ENCODE measurements around the gene FMN2. TPM values are rescaled to one million over a fixed set of nuclear protein-coding genes. Genes with fewer than 3 reads are reported as not detected.

Gene FMN2
- total RNA-seq, 4 donors from 2014 or later, result 3.6 to 35.5 (median 5.6) TPM

DNA sequence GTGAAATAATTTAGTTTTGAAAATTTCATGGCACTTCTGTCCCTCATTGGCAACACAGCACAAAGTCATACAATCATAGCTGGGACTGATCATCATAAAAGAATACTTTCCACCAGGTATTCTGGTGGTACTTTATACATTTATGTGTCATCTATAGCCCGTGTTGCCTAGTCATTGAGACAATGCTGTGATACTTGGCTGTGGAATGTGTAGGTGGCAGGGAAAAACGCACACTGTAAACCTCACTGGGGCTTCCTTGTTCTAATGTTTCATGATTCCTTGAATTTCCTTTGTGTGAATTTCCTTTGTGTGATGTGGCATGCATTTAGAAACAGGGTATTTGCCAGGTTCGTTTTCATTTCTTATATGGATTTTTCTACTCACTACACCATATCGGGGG is 118.3 kb downstream of the FMN2 start:
- H3K36me3 ChIP-seq, result no peaks in the 10 kb centered on the region
- H3K9me3 ChIP-seq, result no peaks in the 10 kb centered on the region
- in situ Hi-C loops (cut with MboI; ENCODE audit: low pct_ligation_motif_present in 1 of 4, low pct_unique_long_range_greater_than_20kb in 1 of 4, low sequenced_read_pairs in 3 of 4) (no loop called here), intact Hi-C loops (cut with DNase I; ENCODE audit: low total_unique reads) (no loop called here)
- TF ChIP-seq EP300 (IDR thresholded peaks at IDR 0.05; ENCODE audit: low read depth), result no peak
- no peak for TF ChIP-seq POLR2AphosphoS5 (IDR thresholded peaks at IDR 0.05)
- TF ChIP-seq, protein P1, sequence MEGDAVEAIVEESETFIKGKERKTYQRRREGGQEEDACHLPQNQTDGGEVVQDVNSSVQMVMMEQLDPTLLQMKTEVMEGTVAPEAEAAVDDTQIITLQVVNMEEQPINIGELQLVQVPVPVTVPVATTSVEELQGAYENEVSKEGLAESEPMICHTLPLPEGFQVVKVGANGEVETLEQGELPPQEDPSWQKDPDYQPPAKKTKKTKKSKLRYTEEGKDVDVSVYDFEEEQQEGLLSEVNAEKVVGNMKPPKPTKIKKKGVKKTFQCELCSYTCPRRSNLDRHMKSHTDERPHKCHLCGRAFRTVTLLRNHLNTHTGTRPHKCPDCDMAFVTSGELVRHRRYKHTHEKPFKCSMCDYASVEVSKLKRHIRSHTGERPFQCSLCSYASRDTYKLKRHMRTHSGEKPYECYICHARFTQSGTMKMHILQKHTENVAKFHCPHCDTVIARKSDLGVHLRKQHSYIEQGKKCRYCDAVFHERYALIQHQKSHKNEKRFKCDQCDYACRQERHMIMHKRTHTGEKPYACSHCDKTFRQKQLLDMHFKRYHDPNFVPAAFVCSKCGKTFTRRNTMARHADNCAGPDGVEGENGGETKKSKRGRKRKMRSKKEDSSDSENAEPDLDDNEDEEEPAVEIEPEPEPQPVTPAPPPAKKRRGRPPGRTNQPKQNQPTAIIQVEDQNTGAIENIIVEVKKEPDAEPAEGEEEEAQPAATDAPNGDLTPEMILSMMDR (IDR thresholded peaks at IDR 0.05), result no peak
- TF ChIP-seq POLR2A (IDR thresholded peaks at IDR 0.05), result no peak
- H3K4me1 ChIP-seq, result no peaks in the 10 kb centered on the region
- WGBS, 2 donors (ENCODE audit: low coverage in 1 of 2), result 82 to 87% methylated on average over 3 to 4 of the region's 4 CpGs
- H3K27me3 ChIP-seq, result no peaks in the 10 kb centered on the region
- no peak for DNase-seq
- H3K27ac ChIP-seq, result no peak overlapping the region
- H3K4me3 ChIP-seq, result no peak overlapping the region

DNA sequence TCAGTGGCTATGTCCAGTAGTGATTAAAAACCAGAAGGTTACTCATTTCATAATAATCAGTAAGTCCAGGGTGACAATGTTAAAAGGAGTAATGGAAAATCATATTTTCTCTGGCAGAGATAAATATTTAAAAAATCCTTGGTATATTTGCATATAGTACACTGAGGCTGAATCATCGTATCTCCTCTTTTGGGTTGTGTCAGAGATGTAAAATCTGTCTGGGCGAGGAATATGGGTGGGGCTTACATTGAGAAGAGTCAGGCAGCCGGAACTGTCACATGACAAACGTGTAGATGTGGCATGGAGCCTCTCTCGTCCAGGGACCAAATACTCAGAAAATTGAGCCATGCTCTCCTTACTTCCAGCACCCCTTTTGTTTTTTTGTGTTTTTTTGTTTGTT is 120.9 kb downstream of the FMN2 start:
- in situ Hi-C loops (cut with MboI; ENCODE audit: low pct_ligation_motif_present in 1 of 4, low pct_unique_long_range_greater_than_20kb in 1 of 4, low sequenced_read_pairs in 3 of 4), result no loop called here
- 66 to 81% methylated on average over 5 of the region's 5 CpGs for WGBS, 2 donors (ENCODE audit: low coverage in 1 of 2)
- H3K9me3 ChIP-seq, result no peaks in the 10 kb centered on the region
- H3K27ac ChIP-seq, result no peak overlapping the region
- intact Hi-C loops (cut with DNase I; ENCODE audit: low total_unique reads), result no loop called here
- no peak for DNase-seq
- H3K36me3 ChIP-seq, result no peaks in the 10 kb centered on the region
- TF ChIP-seq POLR2AphosphoS5 (IDR thresholded peaks at IDR 0.05) (no peak), POLR2A (IDR thresholded peaks at IDR 0.05) (no peak)
- TF ChIP-seq, protein P1 (IDR thresholded peaks at IDR 0.05), result no peak
- H3K27me3 ChIP-seq, result no peaks in the 10 kb centered on the region
- H3K4me3 ChIP-seq, result no peak overlapping the region
- H3K4me1 ChIP-seq, result no peaks in the 10 kb centered on the region

DNA sequence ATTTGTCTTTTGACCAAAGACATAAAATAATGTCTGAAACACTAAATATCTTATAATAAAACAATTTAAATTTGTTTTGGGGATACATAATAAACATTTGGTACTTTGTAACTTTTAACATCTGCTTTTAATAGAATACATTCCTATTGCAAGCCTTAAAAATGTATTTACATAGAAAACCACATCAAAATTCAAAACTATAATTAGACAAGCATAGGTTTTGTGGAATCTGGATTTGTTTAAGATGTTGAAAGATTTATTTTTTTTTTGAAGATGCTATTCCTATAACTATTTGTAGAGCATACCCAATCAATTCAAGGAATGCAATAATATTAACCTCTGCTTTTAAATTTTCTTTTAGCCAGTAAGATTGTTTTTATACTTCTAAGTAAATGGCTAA is 125.7 kb downstream of the FMN2 start:
- DNase-seq, result no peak
- TF ChIP-seq POLR2A (IDR thresholded peaks at IDR 0.05) (no peak), EP300 (IDR thresholded peaks at IDR 0.05; ENCODE audit: low read depth) (no peak), POLR2AphosphoS5 (IDR thresholded peaks at IDR 0.05) (no peak)
- TF ChIP-seq, protein P1 (IDR thresholded peaks at IDR 0.05), result no peak
- no peak overlapping the region for H3K27ac ChIP-seq
- H3K27me3 ChIP-seq, result no peaks in the 10 kb centered on the region
- H3K4me1 ChIP-seq, result no peaks in the 10 kb centered on the region
- no peaks in the 10 kb centered on the region for H3K36me3 ChIP-seq
- no peak overlapping the region for H3K4me3 ChIP-seq
- intact Hi-C loops (cut with DNase I; ENCODE audit: low total_unique reads), result no loop called here
- no peaks in the 10 kb centered on the region for H3K9me3 ChIP-seq
- in situ Hi-C loops (cut with MboI; ENCODE audit: low pct_ligation_motif_present in 1 of 4, low pct_unique_long_range_greater_than_20kb in 1 of 4, low sequenced_read_pairs in 3 of 4), result no loop called here

DNA sequence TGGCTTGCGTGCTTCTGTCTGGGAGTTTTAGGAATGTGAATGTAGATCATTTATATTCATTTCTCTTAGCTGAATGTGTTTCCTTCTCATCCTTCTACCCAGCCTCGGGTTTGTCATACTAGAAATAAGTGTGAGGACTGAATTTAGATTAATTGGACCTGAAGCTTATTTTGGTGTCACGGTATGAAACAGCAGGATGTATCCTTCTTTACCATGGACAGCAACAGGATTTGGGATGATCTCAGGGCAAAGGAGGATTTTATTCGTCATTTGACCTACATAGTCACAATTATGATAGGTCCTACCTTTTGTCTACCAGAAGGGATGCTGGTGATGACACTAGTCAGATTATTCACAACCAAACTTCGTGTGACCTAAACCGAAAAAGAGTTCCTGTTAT is 127.4 kb downstream of the FMN2 start:
- intact Hi-C loops (cut with DNase I; ENCODE audit: low total_unique reads) (no loop called here), in situ Hi-C loops (cut with MboI; ENCODE audit: low pct_ligation_motif_present in 1 of 4, low pct_unique_long_range_greater_than_20kb in 1 of 4, low sequenced_read_pairs in 3 of 4) (no loop called here)
- WGBS, 2 donors (ENCODE audit: low coverage in 1 of 2), result 64 to 65% methylated on average over 6 of the region's 6 CpGs
- TF ChIP-seq POLR2A (IDR thresholded peaks at IDR 0.05), result no peak
- TF ChIP-seq, protein P1 (IDR thresholded peaks at IDR 0.05), result no peak
- no peak for TF ChIP-seq POLR2AphosphoS5 (IDR thresholded peaks at IDR 0.05)
- no peak for TF ChIP-seq EP300 (IDR thresholded peaks at IDR 0.05; ENCODE audit: low read depth)
- no peaks in the 10 kb centered on the region for H3K27me3 ChIP-seq
- H3K36me3 ChIP-seq, result no peaks in the 10 kb centered on the region
- no peaks in the 10 kb centered on the region for H3K4me1 ChIP-seq
- H3K27ac ChIP-seq, result no peak overlapping the region
- no peak overlapping the region for H3K4me3 ChIP-seq
- no peak for DNase-seq
- no peaks in the 10 kb centered on the region for H3K9me3 ChIP-seq
